ENCODE data around the gene FLNA. TPM values are rescaled to one million over a fixed set of nuclear protein-coding genes. Genes with fewer than 3 reads are reported as not detected.
"Not testable (repeated sequence)": the region's sequence is repeated elsewhere in the genome, so short reads cannot be mapped to it uniquely, and the experiment has no call there.

Gene FLNA
- total RNA-seq, 4 donors from 2014 or later, result 23.9 to 128 (median 88.9) TPM

GRCh38 chrX:154396973-154397887 is 22.8 kb upstream of the FLNA start:
- Histone ChIP-seq H3K36me3 (peaks cover 0 to 14% of the 10 kb centered on the region in 2 donors), H3K4me3 (peak overlapping the region; percentile 68 to 85 (median 80)), H3K9me3 (no peaks in the 10 kb centered on the region), H3K4me1 (peaks cover 10 to 18% of the 10 kb centered on the region in 2 donors), H3K27me3 (no peaks in the 10 kb centered on the region), H3K27ac (peak overlapping the region; percentile 93 to 99 (median 98))
- in situ Hi-C loops (cut with MboI; ENCODE audit: low sequenced_read_pairs in 4 of 4), result no loop called here
- ATAC-seq (peak; percentile 55 to 61), DNase-seq (peak; percentile 52 to 71)
- TF ChIP-seq POLR2A (IDR thresholded peaks at IDR 0.05), result peak in 1 of 2 donors; percentile 32
- no peak for TF ChIP-seq CTCF (IDR thresholded peaks at IDR 0.05 in 4 of 5, conservative IDR thresholded peaks at IDR 0.05 in 1 of 5)
- intact Hi-C loops (cut with DNase I; ENCODE audit: low total_unique reads), result loop anchor here (5.0 kb wide), 3 partner anchors 40 to 120 kb away; partner anchors contain the start of genes FAM3A, GDI1 and UBL4A

- not testable (repeated sequence) for H3K4me3 ChIP-seq, ATAC-seq
Measured at GRCh38 chrX:154396363-154396762, 21.9 kb upstream of the FLNA start.

GRCh38 chrX:154389812-154390747 is 15.6 kb upstream of the FLNA start:
- H3K27me3 ChIP-seq; H3K4me1 ChIP-seq; in situ Hi-C loops (cut with MboI; ENCODE audit: low sequenced_read_pairs in 4 of 4); H3K9me3 ChIP-seq; H3K36me3 ChIP-seq; intact Hi-C loops (cut with DNase I; ENCODE audit: low total_unique reads); DNase-seq: not testable (repeated sequence)
- peak overlapping the region in 1 of 4 donors; percentile 42 for H3K4me3 ChIP-seq
- ATAC-seq, result peak; percentile 86 to 89
- H3K27ac ChIP-seq, result peak overlapping the region; percentile 50 to 80 (median 61)

More at GRCh38 chrX:154396363-154396762, 21.9 kb upstream of the FLNA start:
- intact Hi-C loops (cut with DNase I; ENCODE audit: low total_unique reads), result loop anchor here (5.0 kb wide), 3 partner anchors 41 to 121 kb away; partner anchors contain the start of genes FAM3A, GDI1 and UBL4A
- H3K27ac ChIP-seq, result peak overlapping the region in 1 of 4 donors; percentile 93
- H3K27me3 ChIP-seq; DNase-seq; in situ Hi-C loops (cut with MboI; ENCODE audit: low sequenced_read_pairs in 4 of 4); H3K9me3 ChIP-seq: not testable (repeated sequence)
- peaks cover 10 to 18% of the 10 kb centered on the region in 2 donors for H3K4me1 ChIP-seq
- H3K36me3 ChIP-seq, result peaks cover 0 to 14% of the 10 kb centered on the region in 2 donors

GRCh38 chrX:154388649-154389048 is 14.2 kb upstream of the FLNA start:
- H3K9me3 ChIP-seq; DNase-seq; intact Hi-C loops (cut with DNase I; ENCODE audit: low total_unique reads); H3K4me1 ChIP-seq; H3K27me3 ChIP-seq; ATAC-seq; H3K27ac ChIP-seq; H3K4me3 ChIP-seq; H3K36me3 ChIP-seq; in situ Hi-C loops (cut with MboI; ENCODE audit: low sequenced_read_pairs in 4 of 4): not testable (repeated sequence)

GRCh38 chrX:154388094-154388493 is 13.7 kb upstream of the FLNA start:
- H3K27me3 ChIP-seq; H3K4me1 ChIP-seq; DNase-seq; H3K9me3 ChIP-seq; in situ Hi-C loops (cut with MboI; ENCODE audit: low sequenced_read_pairs in 4 of 4); H3K27ac ChIP-seq; intact Hi-C loops (cut with DNase I; ENCODE audit: low total_unique reads); H3K4me3 ChIP-seq; H3K36me3 ChIP-seq: not testable (repeated sequence)
- peak in 1 of 2 donors; percentile 12 for ATAC-seq

- Histone ChIP-seq H3K27ac (no peak overlapping the region), H3K4me3 (no peak overlapping the region), H3K27me3 (no peaks in the 10 kb centered on the region), H3K36me3 (no peaks in the 10 kb centered on the region), H3K9me3 (no peaks in the 10 kb centered on the region), H3K4me1 (peaks cover 4 to 10% of the 10 kb centered on the region in 2 donors)
- DNase-seq (no peak), ATAC-seq (no peak)
- intact Hi-C loops (cut with DNase I; ENCODE audit: low total_unique reads), result no loop called here
- in situ Hi-C loops (cut with MboI; ENCODE audit: low sequenced_read_pairs in 4 of 4), result no loop called here
- TF ChIP-seq POLR2A (IDR thresholded peaks at IDR 0.05) (no peak), CTCF (IDR thresholded peaks at IDR 0.05 in 4 of 5, conservative IDR thresholded peaks at IDR 0.05 in 1 of 5) (peak in 3 of 5 experiments; percentile 22 to 50 (median 38))
Measured at GRCh38 chrX:154384284-154384892, 10.0 kb upstream of the FLNA start.
